Measurements from ENCODE around the gene PLN. TPM values are rescaled to one million over a fixed set of nuclear protein-coding genes. Genes with fewer than 3 reads are reported as not detected.

Gene PLN
- total RNA-seq, 1 experiment from 2014 or later = not detected

- in situ Hi-C loops (cut with HindIII; ENCODE audit: low sequenced_read_pairs) = no loop called here
- DNase-seq (ENCODE audit: low spot score) = no peak
These were observed 21.4 kb downstream of the PLN start for GRCh38 chr6:118569498-118569897.

- in situ Hi-C loops (cut with HindIII; ENCODE audit: low sequenced_read_pairs) = no loop called here
- DNase-seq (ENCODE audit: low spot score) = no peak
These were observed 23.0 kb downstream of the PLN start for GRCh38 chr6:118571121-118571520.

GRCh38 chr6:118574051-118574865, 26.2 kb downstream of the PLN start:
- no peak for DNase-seq (ENCODE audit: low spot score)
- in situ Hi-C loops (cut with HindIII; ENCODE audit: low sequenced_read_pairs) = no loop called here

DNA sequence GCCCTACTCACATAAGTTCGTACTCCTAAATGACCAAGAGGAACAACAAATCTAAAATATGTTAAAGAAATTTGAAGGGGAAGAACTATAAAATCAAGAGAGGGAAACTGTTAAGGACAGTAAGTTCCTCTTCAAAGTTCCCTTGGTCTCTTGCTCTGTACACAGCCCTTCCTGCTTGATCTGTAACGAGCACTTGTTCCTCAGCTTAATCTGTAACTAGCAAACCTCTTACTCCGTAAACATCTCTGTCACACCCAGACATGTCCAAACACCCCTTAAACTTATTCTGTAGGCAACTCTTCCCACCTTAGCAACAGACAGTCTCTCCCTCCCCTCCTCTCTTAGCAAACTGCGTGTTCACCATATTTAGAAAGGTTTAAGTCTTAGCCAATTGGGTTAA, 29.9 kb downstream of the PLN start:
- in situ Hi-C loops (cut with HindIII; ENCODE audit: low sequenced_read_pairs) = no loop called here
- no peak for DNase-seq (ENCODE audit: low spot score)

DNA sequence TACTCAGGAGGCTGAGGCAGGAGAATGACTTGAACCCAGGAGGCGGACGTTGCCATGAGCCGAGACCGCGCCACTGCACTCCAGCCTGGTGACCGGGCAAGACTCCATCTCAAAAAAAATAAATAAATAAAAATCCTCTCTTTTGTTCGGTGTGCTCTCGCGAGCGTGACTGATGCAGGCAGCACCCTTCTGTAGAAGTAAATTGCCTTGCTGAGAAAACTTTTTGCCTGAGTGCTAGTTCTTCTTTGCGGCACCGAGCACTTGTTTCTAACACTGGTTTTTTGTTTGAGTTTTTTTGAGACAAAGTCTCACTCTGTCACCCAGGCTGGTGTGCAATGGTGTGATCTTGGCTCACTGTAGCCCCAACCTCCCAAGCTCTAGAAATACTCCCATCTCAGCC, 30.5 kb downstream of the PLN start:
- DNase-seq (ENCODE audit: low spot score) = no peak
- in situ Hi-C loops (cut with HindIII; ENCODE audit: low sequenced_read_pairs) = no loop called here

DNA sequence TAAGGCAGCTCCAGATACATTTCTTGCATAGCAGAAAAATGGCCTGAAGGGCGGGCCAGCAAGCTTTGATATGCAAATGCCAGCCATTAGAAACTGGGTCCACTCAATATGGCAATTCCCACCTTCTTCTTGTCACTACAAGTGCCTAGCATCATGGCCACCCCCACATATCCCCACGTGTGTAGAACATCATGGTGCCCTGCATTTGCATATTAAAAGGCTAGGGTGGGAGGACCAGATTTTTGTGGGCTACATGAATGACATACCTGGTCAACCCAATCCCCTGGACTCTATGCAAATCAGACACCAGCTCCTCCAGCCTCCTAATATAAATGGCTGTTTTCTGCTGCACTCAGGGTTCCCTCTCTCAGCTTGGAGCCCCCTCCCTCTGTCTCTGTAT, 31.7 kb downstream of the PLN start:
- DNase-seq (ENCODE audit: low spot score) = no peak
- in situ Hi-C loops (cut with HindIII; ENCODE audit: low sequenced_read_pairs) = no loop called here

- in situ Hi-C loops (cut with HindIII; ENCODE audit: low sequenced_read_pairs) = no loop called here
- DNase-seq (ENCODE audit: low spot score) = peak; percentile 92
These were observed 32.7 kb downstream of the PLN start for GRCh38 chr6:118580585-118581419.

DNA sequence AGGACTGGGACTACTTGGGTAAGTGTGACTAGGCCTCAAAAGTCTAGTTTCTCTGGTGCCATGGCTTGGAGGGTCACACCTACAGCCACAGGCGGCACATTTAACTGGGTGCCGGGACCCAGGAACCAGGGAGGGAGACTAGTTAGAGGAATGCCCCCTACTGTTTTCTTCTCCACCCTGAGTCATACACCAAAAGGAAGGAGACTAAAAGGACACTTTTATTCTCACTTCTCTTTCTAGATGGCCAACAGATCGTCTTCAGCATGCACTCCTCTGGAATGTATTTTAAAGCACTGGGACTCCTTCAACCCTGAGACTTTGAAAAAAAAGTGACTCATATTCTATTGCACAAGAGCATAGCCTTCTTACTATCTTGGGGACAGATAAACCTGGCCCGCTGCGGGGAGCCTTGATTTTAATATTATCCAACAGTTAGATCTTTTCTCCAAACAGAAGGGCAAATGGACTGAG, 33.4 kb downstream of the PLN start:
- DNase-seq (ENCODE audit: low spot score) = no peak
- in situ Hi-C loops (cut with HindIII; ENCODE audit: low sequenced_read_pairs) = no loop called here

DNA sequence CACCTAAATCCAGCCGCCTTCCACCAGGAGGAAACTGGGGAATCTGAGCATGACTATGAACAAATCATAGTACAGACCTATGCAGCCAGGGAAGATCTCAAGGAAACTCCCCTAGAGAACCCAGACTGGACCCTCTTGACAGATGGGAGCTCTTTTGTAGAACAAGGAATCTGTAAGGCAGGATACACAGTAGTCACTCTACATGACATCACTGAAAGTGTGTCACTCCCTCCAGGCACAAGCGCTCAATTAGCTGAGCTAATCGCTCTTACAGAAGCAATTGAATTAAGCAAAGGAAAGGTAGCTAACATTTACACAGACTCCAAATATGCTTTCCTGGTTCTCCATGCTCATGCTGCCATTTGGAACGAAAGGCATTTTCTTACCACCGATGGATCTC, 36.8 kb downstream of the PLN start:
- in situ Hi-C loops (cut with HindIII; ENCODE audit: low sequenced_read_pairs) = no loop called here
- peak; percentile 42 for DNase-seq (ENCODE audit: low spot score)

DNA sequence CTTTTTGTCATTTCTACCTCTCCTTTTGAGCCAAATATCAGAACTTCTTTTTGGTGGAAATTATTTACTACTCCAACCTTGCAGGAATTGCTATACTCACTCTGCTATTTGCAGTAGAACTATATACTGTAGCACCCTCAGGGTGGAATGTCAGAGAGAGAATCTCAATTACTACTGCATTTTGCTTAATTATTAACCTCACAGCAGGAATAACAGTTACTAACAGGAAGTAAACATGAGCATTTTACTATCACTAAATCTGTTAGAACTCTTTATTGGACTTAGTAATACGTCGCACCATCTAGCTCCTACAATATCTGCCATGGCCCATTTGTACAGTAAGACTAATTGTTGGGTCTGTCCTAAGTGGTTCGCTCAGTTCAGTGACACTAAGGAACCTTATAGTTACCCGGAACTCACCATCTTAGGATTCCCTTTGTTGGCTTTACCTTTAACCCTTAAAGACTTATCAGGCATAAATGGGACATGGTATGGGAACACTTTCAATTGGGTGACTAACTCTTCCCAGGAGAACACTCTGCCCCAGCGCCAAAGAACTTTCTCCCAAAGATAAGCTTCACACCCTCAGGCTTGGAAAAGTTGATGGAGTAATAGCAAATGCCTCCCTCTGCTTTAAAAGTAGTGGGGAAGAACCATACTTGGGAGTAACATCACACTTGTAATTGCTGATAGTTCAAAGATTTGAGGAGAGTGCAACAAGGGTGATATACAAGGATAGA, 38.8 kb downstream of the PLN start:
- no peak for DNase-seq (ENCODE audit: low spot score)
- in situ Hi-C loops (cut with HindIII; ENCODE audit: low sequenced_read_pairs) = no loop called here

- in situ Hi-C loops (cut with HindIII; ENCODE audit: low sequenced_read_pairs) = no loop called here
- DNase-seq (ENCODE audit: low spot score) = no peak
These were observed 40.5 kb downstream of the PLN start for GRCh38 chr6:118588626-118589025.

DNA sequence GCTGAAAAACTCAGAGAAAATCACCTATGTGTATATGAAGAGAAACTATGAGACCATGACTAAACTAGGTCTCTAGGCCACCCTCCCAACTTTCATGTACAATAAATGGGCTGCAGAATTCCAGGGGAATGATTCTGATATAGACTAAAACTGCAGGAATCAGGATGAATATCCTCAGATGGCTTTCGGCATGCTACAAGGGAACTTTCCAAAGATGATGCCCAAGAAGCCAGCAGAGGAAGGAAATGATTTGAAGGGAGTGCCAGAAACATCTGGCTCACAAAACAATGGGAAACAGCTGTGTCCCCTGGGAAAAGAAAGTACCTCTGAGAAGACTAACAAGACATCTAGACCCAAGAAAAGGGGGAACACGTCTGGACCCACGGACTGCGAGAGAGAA, 41.1 kb downstream of the PLN start:
- in situ Hi-C loops (cut with HindIII; ENCODE audit: low sequenced_read_pairs) = no loop called here
- no peak for DNase-seq (ENCODE audit: low spot score)

GRCh38 chr6:118589649-118590365, 41.7 kb downstream of the PLN start:
- in situ Hi-C loops (cut with HindIII; ENCODE audit: low sequenced_read_pairs) = no loop called here
- no peak for DNase-seq (ENCODE audit: low spot score)

- no peak for DNase-seq (ENCODE audit: low spot score)
- in situ Hi-C loops (cut with HindIII; ENCODE audit: low sequenced_read_pairs) = no loop called here
These were observed 43.8 kb downstream of the PLN start for GRCh38 chr6:118591897-118592296.

DNA sequence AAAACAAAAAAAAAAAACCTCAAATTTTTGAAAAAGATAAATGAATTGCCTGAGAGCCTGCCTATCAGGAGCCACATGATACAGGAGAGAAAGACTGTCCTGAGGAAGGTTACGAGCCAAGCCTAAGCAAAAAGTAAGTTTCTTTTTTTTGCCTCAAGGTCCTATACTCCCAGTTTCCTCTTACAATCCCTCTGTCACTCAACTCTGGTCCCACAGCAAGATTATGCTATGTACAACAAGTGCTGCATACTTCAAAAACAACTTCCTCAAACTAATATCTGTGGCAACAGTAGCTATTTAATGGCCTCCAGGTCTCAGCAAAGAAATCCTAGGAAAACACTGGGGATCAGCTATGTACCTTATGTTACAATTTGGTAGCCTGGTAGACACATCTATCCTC, 46.8 kb downstream of the PLN start:
- in situ Hi-C loops (cut with HindIII; ENCODE audit: low sequenced_read_pairs) = no loop called here
- DNase-seq (ENCODE audit: low spot score) = no peak

- in situ Hi-C loops (cut with HindIII; ENCODE audit: low sequenced_read_pairs) = no loop called here
- no peak for DNase-seq (ENCODE audit: low spot score)
These were observed 48.8 kb downstream of the PLN start for GRCh38 chr6:118596774-118597320.

DNA sequence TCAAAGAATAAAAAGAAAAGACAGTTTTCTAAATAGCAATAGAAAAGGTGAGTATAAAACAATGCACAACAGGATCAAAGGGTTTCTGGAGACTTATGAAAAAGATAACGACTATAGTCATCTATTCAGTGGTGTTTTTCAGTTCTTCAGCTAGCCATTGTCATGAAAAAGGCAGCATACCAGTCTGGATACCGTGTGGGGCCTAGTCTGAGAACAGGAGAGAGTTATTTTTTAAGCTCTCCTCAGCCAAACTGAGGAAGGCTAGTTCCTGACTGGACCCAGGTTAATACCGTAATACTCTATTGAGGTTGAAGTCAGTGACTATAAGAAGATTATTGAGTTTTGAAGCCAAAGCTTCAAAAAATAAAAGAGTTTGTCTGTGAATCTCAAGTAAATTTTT, 49.5 kb downstream of the PLN start:
- no peak for DNase-seq (ENCODE audit: low spot score)
- in situ Hi-C loops (cut with HindIII; ENCODE audit: low sequenced_read_pairs) = no loop called here

GRCh38 chr6:118598324-118598723, 50.2 kb downstream of the PLN start:
- in situ Hi-C loops (cut with HindIII; ENCODE audit: low sequenced_read_pairs) = no loop called here
- DNase-seq (ENCODE audit: low spot score) = no peak

GRCh38 chr6:118602300-118602699, 54.2 kb downstream of the PLN start:
- DNase-seq (ENCODE audit: low spot score) = no peak
- in situ Hi-C loops (cut with HindIII; ENCODE audit: low sequenced_read_pairs) = no loop called here

Data from G401 (cell line).